HG03439 (cell line): ENCODE data around the gene NMNAT1.
"Not testable (repeated sequence)": the region's sequence is repeated elsewhere in the genome, so short reads cannot be mapped to it uniquely, and the experiment has no call there.

Source experiments
- ATAC-seq: cut with Tn5 transposase; IDR thresholded peaks from one replicate; pipeline ENCODE4 v1.9.1; 2021; ENCODE audit warnings: mild to moderate bottlenecking, moderate library complexity; ENCODE audit not compliant: unreplicated experiment

NMNAT1 gene

GRCh38 chr1:9917901-9918300 is 25.4 kb upstream of the NMNAT1 start:
- no peak for ATAC-seq

GRCh38 chr1:9920606-9921005 is 22.7 kb upstream of the NMNAT1 start:
- ATAC-seq: no peak

- ATAC-seq: no peak
Measured at GRCh38 chr1:9922342-9922741, 20.9 kb upstream of the NMNAT1 start.

- ATAC-seq: no peak
Measured at GRCh38 chr1:9927259-9927658, 16.0 kb upstream of the NMNAT1 start.

GRCh38 chr1:9929431-9930385 is 13.6 kb upstream of the NMNAT1 start:
- no peak for ATAC-seq

GRCh38 chr1:9942399-9942938 is 806 bp upstream of the NMNAT1 start:
- no peak for ATAC-seq

- ATAC-seq: no peak
Measured at GRCh38 chr1:9946315-9946714, 3.0 kb downstream of the NMNAT1 start.

GRCh38 chr1:9957726-9958125 is 14.5 kb downstream of the NMNAT1 start:
- ATAC-seq: no peak

- ATAC-seq: no peak
Measured at GRCh38 chr1:9960011-9960410, 16.7 kb downstream of the NMNAT1 start.

GRCh38 chr1:9960706-9961562 is 17.7 kb downstream of the NMNAT1 start:
- no peak for ATAC-seq

GRCh38 chr1:9984253-9984652 is 41.0 kb downstream of the NMNAT1 start:
- ATAC-seq: no peak

- no peak for ATAC-seq
Measured at GRCh38 chr1:9985001-9985400, 41.7 kb downstream of the NMNAT1 start.

GRCh38 chr1:9989773-9990172 is 46.5 kb downstream of the NMNAT1 start:
- ATAC-seq: no peak

- ATAC-seq: no peak
Measured at GRCh38 chr1:9990944-9991343, 47.7 kb downstream of the NMNAT1 start.

GRCh38 chr1:9992910-9993309 is 49.6 kb downstream of the NMNAT1 start:
- ATAC-seq: no peak

GRCh38 chr1:9993561-9994075 is 50.3 kb downstream of the NMNAT1 start:
- ATAC-seq: no peak

GRCh38 chr1:9996624-9997582 is 53.6 kb downstream of the NMNAT1 start, which contains the start of gene RBP7:
Gene RBP7, plus strand, starts transcription at chr1:9997228. Its CDS starts 31 bp downstream, at chr1:9997259.
- no peak for ATAC-seq

- ATAC-seq: no peak
Measured at GRCh38 chr1:10001016-10001665, 57.9 kb downstream of the NMNAT1 start.

- ATAC-seq: not testable (repeated sequence)
Measured at GRCh38 chr1:10005248-10005647, 62.0 kb downstream of the NMNAT1 start.
